ENCODE measurements around the gene CLDN19.

The CLDN19 gene

GRCh38 chr1:42736152-42736551, 3.9 kb downstream of the CLDN19 start:
- ChIA-PET CTCF (interaction anchor here (0.7 to 5.7 kb wide), 5 partner anchors 11 to 53 kb away, joined by 3 to 30 read pairs (median 4); no protein-coding TSS in a partner anchor), POLR2A (no interaction called here)
- no peak overlapping the region for H3K4me3 ChIP-seq (ENCODE audit: low read depth, low read length)
- DNase-seq (ENCODE audit: low read depth, low spot score): no peak
- peak; percentile 54 for TF ChIP-seq CTCF (IDR thresholded peaks at IDR 0.05; ENCODE audit: insufficient read depth, low read length, missing control alignments)

- POLR2A ChIA-PET: interaction anchor here (0.6 kb wide), 1 partner anchor 28 kb away, joined by 3 read pairs; no protein-coding TSS in a partner anchor
- no peak overlapping the region for H3K4me3 ChIP-seq (ENCODE audit: low read depth, low read length)
- CTCF ChIA-PET: interaction anchor here (0.7 to 5.7 kb wide), 5 partner anchors 11 to 52 kb away, joined by 3 to 30 read pairs (median 4); no protein-coding TSS in a partner anchor
- TF ChIP-seq CTCF (IDR thresholded peaks at IDR 0.05; ENCODE audit: insufficient read depth, low read length, missing control alignments): no peak
- DNase-seq (ENCODE audit: low read depth, low spot score): no peak
Observed at GRCh38 chr1:42735477-42736105, 4.4 kb downstream of the CLDN19 start.

GRCh38 chr1:42735056-42735455, 5.0 kb downstream of the CLDN19 start:
- CTCF ChIA-PET: interaction anchor here (1.3 to 5.7 kb wide), 3 partner anchors 9 to 30 kb away, joined by 3 to 30 read pairs (median 5); no protein-coding TSS in a partner anchor
- no peak overlapping the region for H3K4me3 ChIP-seq (ENCODE audit: low read depth, low read length)
- POLR2A ChIA-PET: interaction anchor here (0.6 kb wide), 1 partner anchor 28 kb away, joined by 3 read pairs; no protein-coding TSS in a partner anchor
- TF ChIP-seq CTCF (IDR thresholded peaks at IDR 0.05; ENCODE audit: insufficient read depth, low read length, missing control alignments): no peak
- DNase-seq (ENCODE audit: low read depth, low spot score): no peak

- H3K4me3 ChIP-seq (ENCODE audit: low read depth, low read length): no peak overlapping the region
- ChIA-PET CTCF (interaction anchor here (1.0 to 5.7 kb wide), 3 partner anchors 9 to 339 kb away, joined by 3 to 30 read pairs (median 5); no protein-coding TSS in a partner anchor), POLR2A (no interaction called here)
- DNase-seq (ENCODE audit: low read depth, low spot score): no peak
- TF ChIP-seq CTCF (IDR thresholded peaks at IDR 0.05; ENCODE audit: insufficient read depth, low read length, missing control alignments): no peak
Observed at GRCh38 chr1:42734201-42735035, 5.6 kb downstream of the CLDN19 start.

GRCh38 chr1:42733415-42734200, 6.4 kb downstream of the CLDN19 start:
- no peak for TF ChIP-seq CTCF (IDR thresholded peaks at IDR 0.05; ENCODE audit: insufficient read depth, low read length, missing control alignments)
- ChIA-PET CTCF (interaction anchor here (1.0 to 5.7 kb wide), 3 partner anchors 10 to 340 kb away, joined by 3 to 30 read pairs (median 5); no protein-coding TSS in a partner anchor), POLR2A (no interaction called here)
- DNase-seq (ENCODE audit: low read depth, low spot score): no peak
- no peak overlapping the region for H3K4me3 ChIP-seq (ENCODE audit: low read depth, low read length)
